ENCODE data around the gene SMTN. TPM values are rescaled to one million over a fixed set of nuclear protein-coding genes. Genes with fewer than 3 reads are reported as not detected.

The SMTN gene
- total and polyA plus RNA-seq, 10 of the 15 experiments (the other 5 are each of a cell fraction or from before 2014, with no cell fraction given): 0.92 to 21.9 (median 4.8) TPM

GRCh38 chr22:31142285-31142684 is 61.2 kb downstream of the SMTN start:
- ChIA-PET SMC1A (ENCODE audit: uncharacterized antibody, unreplicated experiment) (no interaction called here), CTCF (interaction anchor here (1.5 kb wide), 1 partner anchor 35 kb away, joined by 3 read pairs; the partner anchor contains the start of gene SELENOM), POLR2A (no interaction called here), RAD21 (ENCODE audit: unreplicated experiment) (interaction anchor here (0.6 kb wide), 1 partner anchor 221 kb away, joined by 5 read pairs; no protein-coding TSS in a partner anchor)
- Histone ChIP-seq H3K36me3 (ENCODE audit: control insufficient read depth in 2 of 2, insufficient read depth in 2 of 2, low read length in 1 of 2) (no peaks in the 10 kb centered on the region), H3K9me3 (replicated peaks; ENCODE audit: control insufficient read depth, insufficient read depth, low read length) (no peaks in the 10 kb centered on the region), H3K27me3 (replicated peaks in 1 of 2; ENCODE audit: control insufficient read depth in 2 of 2, insufficient read depth in 2 of 2, low read length in 1 of 2) (no peaks in the 10 kb centered on the region; a peak in 2 of 4 replicates), H3K27ac (ENCODE audit: control insufficient read depth, insufficient read depth) (no peak overlapping the region), H3K9ac (ENCODE audit: control insufficient read depth, insufficient read depth, low read length) (no peak overlapping the region), H2AFZ (ENCODE audit: control insufficient read depth, low read depth, low read length) (no peak overlapping the region), H3K4me3 (no peak overlapping the region), H3K4me1 (ENCODE audit: control insufficient read depth, insufficient read depth, low read length) (no peaks in the 10 kb centered on the region), H4K20me1 (ENCODE audit: control insufficient read depth, insufficient read depth) (no peaks in the 10 kb centered on the region), H3K79me2 (ENCODE audit: control insufficient read depth, insufficient read depth, low read length) (no peaks in the 10 kb centered on the region), H3K4me2 (ENCODE audit: control insufficient read depth, insufficient read depth) (no peak overlapping the region)
- in situ Hi-C loops (cut with MboI): no loop called here
- DNase-seq (ENCODE audit: low read depth, low spot score) (no peak), ATAC-seq (no peak), FAIRE-seq (no peak)
- intact Hi-C loops (cut with micrococcal nuclease; ENCODE audit: unreplicated experiment): no loop called here
- no TSS peak for BruUV-seq (replicated peaks)
- TF ChIP-seq FOXK2 (IDR thresholded peaks at IDR 0.05): no peak
- TF ChIP-seq, protein P1, sequence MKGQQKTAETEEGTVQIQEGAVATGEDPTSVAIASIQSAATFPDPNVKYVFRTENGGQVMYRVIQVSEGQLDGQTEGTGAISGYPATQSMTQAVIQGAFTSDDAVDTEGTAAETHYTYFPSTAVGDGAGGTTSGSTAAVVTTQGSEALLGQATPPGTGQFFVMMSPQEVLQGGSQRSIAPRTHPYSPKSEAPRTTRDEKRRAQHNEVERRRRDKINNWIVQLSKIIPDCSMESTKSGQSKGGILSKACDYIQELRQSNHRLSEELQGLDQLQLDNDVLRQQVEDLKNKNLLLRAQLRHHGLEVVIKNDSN (IDR thresholded peaks at IDR 0.05; ENCODE audit: borderline replicate concordance, extremely low read length, insufficient read depth, low read depth, low read length): no peak
- WGBS (ENCODE audit: insufficient coverage, insufficient replicate concordance, low lambda C conversion rate, missing lambda C conversion rate): 1% methylated on average over 4 of the region's 4 CpGs

- Histone ChIP-seq H3K27ac (ENCODE audit: control insufficient read depth, insufficient read depth) (no peak overlapping the region), H3K4me2 (ENCODE audit: control insufficient read depth, insufficient read depth) (no peak overlapping the region), H3K4me3 (no peak overlapping the region), H3K4me1 (ENCODE audit: control insufficient read depth, insufficient read depth, low read length) (no peaks in the 10 kb centered on the region), H3K9me3 (replicated peaks; ENCODE audit: control insufficient read depth, insufficient read depth, low read length) (no peaks in the 10 kb centered on the region), H3K9ac (ENCODE audit: control insufficient read depth, insufficient read depth, low read length) (no peak overlapping the region), H2AFZ (ENCODE audit: control insufficient read depth, low read depth, low read length) (no peak overlapping the region), H4K20me1 (ENCODE audit: control insufficient read depth, insufficient read depth) (no peaks in the 10 kb centered on the region), H3K36me3 (ENCODE audit: control insufficient read depth in 2 of 2, insufficient read depth in 2 of 2, low read length in 1 of 2) (no peaks in the 10 kb centered on the region), H3K79me2 (ENCODE audit: control insufficient read depth, insufficient read depth, low read length) (no peaks in the 10 kb centered on the region), H3K27me3 (replicated peaks in 1 of 2; ENCODE audit: control insufficient read depth in 2 of 2, insufficient read depth in 2 of 2, low read length in 1 of 2) (no peaks in the 10 kb centered on the region; a peak in 2 of 4 replicates)
- intact Hi-C loops (cut with micrococcal nuclease; ENCODE audit: unreplicated experiment) (no loop called here), in situ Hi-C loops (cut with MboI) (no loop called here)
- ChIA-PET RAD21 (ENCODE audit: unreplicated experiment) (no interaction called here), SMC1A (ENCODE audit: uncharacterized antibody, unreplicated experiment) (no interaction called here), CTCF (no interaction called here), POLR2A (no interaction called here)
- no peak for FAIRE-seq
- BruUV-seq (replicated peaks): no TSS peak
- WGBS (ENCODE audit: insufficient coverage, insufficient replicate concordance, low lambda C conversion rate, missing lambda C conversion rate): 3% methylated on average over 3 of the region's 3 CpGs
- no peak for DNase-seq (ENCODE audit: low read depth, low spot score)
- ATAC-seq: no peak
- no peak for TF ChIP-seq E2F4 (IDR thresholded peaks at IDR 0.05; ENCODE audit: low read depth, low read length)
- TF ChIP-seq, protein P1 (IDR thresholded peaks at IDR 0.05; ENCODE audit: borderline replicate concordance, extremely low read length, insufficient read depth, low read depth, low read length): no peak
- TF ChIP-seq SPI1 (IDR thresholded peaks at IDR 0.05; ENCODE audit: borderline replicate concordance, insufficient read depth, low read depth, low read length): no peak
- TF ChIP-seq MXI1 (IDR thresholded peaks at IDR 0.05; ENCODE audit: low read depth, low read length): no peak
- TF ChIP-seq CEBPZ (IDR thresholded peaks at IDR 0.05; ENCODE audit: low read depth, low read length): no peak
- no peak for TF ChIP-seq ZBTB33 (IDR thresholded peaks at IDR 0.05)
- TF ChIP-seq SIX5 (IDR thresholded peaks at IDR 0.05; ENCODE audit: low read depth, low read length, severe bottlenecking): no peak
Measured at GRCh38 chr22:31143038-31143437, 61.9 kb downstream of the SMTN start.
